CD4-positive, alpha-beta T cell (primary cell): ENCODE data around the gene ITGAE. TPM values are rescaled to one million over a fixed set of nuclear protein-coding genes. Genes with fewer than 3 reads are reported as not detected.
A peak's percentile ranks its signal among the peaks of the same experiment; 100 is the strongest.

Source experiments
- ATAC-seq: fragments of 200-7000 bp; cut with Tn5 transposase; one replicate; pipeline ENCODE4 v1.10.0; 2022; ENCODE audit warnings: mild to moderate bottlenecking; ENCODE audit not compliant: poor library complexity
- CTCF ChIA-PET: fragments of 350-600 bp; sonication (Branson Sonifier 250); formaldehyde crosslinking; loops from one replicate; lab custom pipeline; 2021; ENCODE audit warnings: antibody characterized with exemption, inconsistent platforms; lab: Charles Lee
- POLR2A ChIA-PET: fragments of 350-600 bp; sonication (Branson Sonifier 250); formaldehyde crosslinking; loops from one replicate; lab custom pipeline; 2021; ENCODE audit warnings: antibody characterized with exemption, inconsistent platforms; lab: Charles Lee
- DNase-seq, 14 experiments: peaks; one replicate each; pipeline ENCODE4 v3.0.0-alpha.2; 2013 to 2020; ENCODE audit warnings: mixed read lengths in 2 of 14
- H3K27ac ChIP-seq, 2 donors: one replicate each; pipeline versions ENCODE4 v1.5.1 to v1.7.0; 2013; ENCODE audit warnings: low read length in 2 of 2, low read depth in 1 of 2, mild to moderate bottlenecking in 1 of 2
- H3K27me3 ChIP-seq, 2 experiments: 1 replicate in 1 of 2; 2 replicates in 1 of 2; pipeline versions ENCODE4 v1.6.1 to v1.7.0; 2013; ENCODE audit warnings: low read length in 2 of 2, control low read depth in 1 of 2, mild to moderate bottlenecking in 1 of 2, moderate library complexity in 1 of 2; ENCODE audit not compliant: insufficient read depth in 2 of 2, control insufficient read depth in 1 of 2
- H3K36me3 ChIP-seq: one replicate; pipeline ENCODE4 v1.6.1; 2013; ENCODE audit warnings: low read length, control low read depth; ENCODE audit not compliant: insufficient read depth
- H3K4me1 ChIP-seq: one replicate; pipeline ENCODE4 v1.6.1; 2013; ENCODE audit warnings: low read length, control low read depth; ENCODE audit not compliant: insufficient read depth
- H3K4me3 ChIP-seq: one replicate; pipeline ENCODE4 v1.5.1; 2013; ENCODE audit warnings: mild to moderate bottlenecking, low read length, moderate library complexity
- H3K9me3 ChIP-seq, 2 experiments: 1 replicate in 1 of 2; 2 replicates in 1 of 2; pipeline versions ENCODE4 v1.6.1 to v1.7.0; 2013; ENCODE audit warnings: low read length in 2 of 2, mild to moderate bottlenecking in 2 of 2, control low read depth in 1 of 2, moderate library complexity in 1 of 2; ENCODE audit not compliant: control insufficient read depth in 1 of 2, insufficient read depth in 1 of 2
- H3K27ac Mint-ChIP-seq: one replicate; pipeline ENCODE4 v1.8.0; 2020; ENCODE audit warnings: mixed read lengths
- H3K27me3 Mint-ChIP-seq: one replicate; pipeline ENCODE4 v1.8.0; 2021; ENCODE audit warnings: mixed read lengths
- H3K36me3 Mint-ChIP-seq: one replicate; pipeline ENCODE4 v1.8.0; 2021; ENCODE audit warnings: low read depth, mixed read lengths
- H3K4me1 Mint-ChIP-seq: one replicate; pipeline ENCODE4 v1.8.0; 2021; ENCODE audit warnings: low read depth, mixed read lengths
- H3K4me3 Mint-ChIP-seq: one replicate; pipeline ENCODE4 v1.8.0; 2020; ENCODE audit warnings: mild to moderate bottlenecking, mixed read lengths
- H3K9me3 Mint-ChIP-seq: one replicate; pipeline ENCODE4 v1.8.0; 2020; ENCODE audit warnings: mixed read lengths
- CTCF ChIP-seq: fragments of 200-600 bp; IDR thresholded peaks from one replicate; pipeline ENCODE4 v1.8.0; 2022; ENCODE audit warnings: antibody characterized with exemption, mild to moderate bottlenecking
- intact Hi-C, 2 experiments: fragments of 100-400 bp; cut with DNase I in 1 of 2; cut with micrococcal nuclease in 1 of 2; formaldehyde crosslinking; loops; one replicate each; pipeline versions ENCODE4 v1.15.1 to v1.9.0; 2023 to 2025; cut with DNase I, micrococcal nuclease
- total RNA-seq, 174 experiments: library from RNA in 2 of 174; stranded (reverse) in 2 of 174; gene quantifications; one replicate each; pipeline ENCODE4 v1.2.3 and lab custom pipeline; 2021 to 2026

ITGAE gene
- total RNA-seq, 2 experiments from 2014 or later: 15.8 to 18.3 TPM

GRCh38 chr17:3698139-3698538 is 102.8 kb downstream of the ITGAE start:
- Mint-ChIP-seq H3K36me3 (no peaks in the 10 kb centered on the region), H3K4me1 (peaks cover 33% of the 10 kb centered on the region), H3K27ac (no peak overlapping the region), H3K4me3 (peak overlapping the region; percentile 76), H3K9me3 (no peaks in the 10 kb centered on the region), H3K27me3 (no peaks in the 10 kb centered on the region)
- TF ChIP-seq CTCF: no peak
- peaks cover 31% of the 10 kb centered on the region for H3K4me1 ChIP-seq
- intact Hi-C loops: no loop called here
- no peak for ATAC-seq
- no peaks in the 10 kb centered on the region for H3K27me3 ChIP-seq
- no peak overlapping the region for H3K4me3 ChIP-seq
- H3K27ac ChIP-seq: no peak overlapping the region
- ChIA-PET CTCF (no interaction called here), POLR2A (no interaction called here)
- no peaks in the 10 kb centered on the region for H3K36me3 ChIP-seq
- DNase-seq: no peak
- H3K9me3 ChIP-seq: no peaks in the 10 kb centered on the region

- H3K36me3 ChIP-seq: no peaks in the 10 kb centered on the region
- intact Hi-C loops: loop anchor here in 1 of 2 experiments (2.0 kb wide), 1 partner anchor 14 kb away; no protein-coding TSS in a partner anchor
- H3K4me3 ChIP-seq: no peak overlapping the region
- Mint-ChIP-seq H3K9me3 (no peaks in the 10 kb centered on the region), H3K4me1 (peaks cover 36% of the 10 kb centered on the region), H3K4me3 (no peak overlapping the region), H3K27ac (no peak overlapping the region), H3K36me3 (no peaks in the 10 kb centered on the region), H3K27me3 (no peaks in the 10 kb centered on the region)
- no peaks in the 10 kb centered on the region for H3K27me3 ChIP-seq
- DNase-seq (no peak), ATAC-seq (no peak)
- POLR2A ChIA-PET: interaction anchor here (1.4 to 2.3 kb wide), 5 partner anchors 16 to 268 kb away, joined by 3 to 15 read pairs (median 5); partner anchors contain the start of genes HASPIN and NCBP3
- H3K27ac ChIP-seq: no peak overlapping the region
- no peaks in the 10 kb centered on the region for H3K9me3 ChIP-seq
- TF ChIP-seq CTCF: no peak
- CTCF ChIA-PET: interaction anchor here (1.6 kb wide), 1 partner anchor 41 kb away, joined by 7 read pairs; no protein-coding TSS in a partner anchor
- H3K4me1 ChIP-seq: peaks cover 31% of the 10 kb centered on the region
Observed at GRCh38 chr17:3697103-3697476, 103.9 kb downstream of the ITGAE start.

GRCh38 chr17:3695723-3696411 is 105.1 kb downstream of the ITGAE start, which contains the start of gene P2RX5:
P2RX5 (minus strand) TSS chr17:3696155; CDS start chr17:3696005, 150 bp downstream.
- no peaks in the 10 kb centered on the region for H3K9me3 Mint-ChIP-seq
- no peaks in the 10 kb centered on the region for H3K36me3 ChIP-seq
- peaks cover 36% of the 10 kb centered on the region for H3K4me1 Mint-ChIP-seq
- H3K27me3 Mint-ChIP-seq: no peaks in the 10 kb centered on the region
- no peak for TF ChIP-seq CTCF
- H3K36me3 Mint-ChIP-seq: peaks cover 4% of the 10 kb centered on the region
- H3K9me3 ChIP-seq: no peaks in the 10 kb centered on the region
- peak; percentile 73 for ATAC-seq
- H3K27ac Mint-ChIP-seq: peak within 1 kb of the TSS; percentile 72
- DNase-seq: peak in 11 of 14 experiments; percentile 15 to 65 (median 41)
- peak within 1 kb of the TSS in 1 of 2 donors; percentile 25 for H3K27ac ChIP-seq
- H3K4me3 ChIP-seq: peak within 1 kb of the TSS; percentile 86
- peaks cover 31% of the 10 kb centered on the region for H3K4me1 ChIP-seq
- H3K27me3 ChIP-seq: no peaks in the 10 kb centered on the region
- H3K4me3 Mint-ChIP-seq: peak within 1 kb of the TSS; percentile 98
- ChIA-PET CTCF (interaction anchor here (1.2 to 1.7 kb wide), 3 partner anchors 13 to 42 kb away, joined by 3 to 7 read pairs (median 5); partner anchors contain the start of gene HASPIN), POLR2A (interaction anchor here (1.0 to 2.4 kb wide), 10 partner anchors 11 to 269 kb away, joined by 3 to 20 read pairs (median 6); partner anchors contain the start of genes CTNS, HASPIN, NCBP3 and SHPK)
- intact Hi-C loops: loop anchor here in 1 of 2 experiments (2.0 kb wide), 1 partner anchor 15 kb away; no protein-coding TSS in a partner anchor
